Spleen (tissue), 7 donors: ENCODE data around the gene FBN2.

Experiments
- POLR2A ChIP-seq, 3 donors: fragments of 450-650 bp; IDR thresholded peaks; one replicate each; pipeline ENCODE4 v1.5.1; 2017; ENCODE audit warnings: antibody characterized with exemption in 3 of 3, mild to moderate bottlenecking in 1 of 3
- POLR2AphosphoS5 ChIP-seq, 3 donors: sonication (generic); formaldehyde crosslinking; IDR thresholded peaks; one replicate each; pipeline ENCODE4 v1.5.1; 2017; ENCODE audit warnings: antibody characterized with exemption in 3 of 3
- TF ChIP-seq, protein P1 (sequence below), 11 experiments: fragments of 200-600 bp in 7 of 11; fragments of 450-650 bp in 4 of 11; sonication (generic) in 4 of 11; IDR thresholded peaks in 8 of 11; conservative IDR thresholded peaks in 3 of 11; 1 replicate in 7 of 11; 2 replicates in 4 of 11; pipeline versions ENCODE4 v1.4.0 to v1.8.0; 2016 to 2021; ENCODE audit warnings: antibody characterized with exemption in 11 of 11, inconsistent platforms in 4 of 11, mild to moderate bottlenecking in 1 of 11
- donor health status: DM: no; HTN: no; CAD: no; lungs with moderate emphysema.
- donor health status: DM: no; HTN: no; CAD: no.
- donor health status: DM: no; HTN: no; CAD: no.

DNA sequence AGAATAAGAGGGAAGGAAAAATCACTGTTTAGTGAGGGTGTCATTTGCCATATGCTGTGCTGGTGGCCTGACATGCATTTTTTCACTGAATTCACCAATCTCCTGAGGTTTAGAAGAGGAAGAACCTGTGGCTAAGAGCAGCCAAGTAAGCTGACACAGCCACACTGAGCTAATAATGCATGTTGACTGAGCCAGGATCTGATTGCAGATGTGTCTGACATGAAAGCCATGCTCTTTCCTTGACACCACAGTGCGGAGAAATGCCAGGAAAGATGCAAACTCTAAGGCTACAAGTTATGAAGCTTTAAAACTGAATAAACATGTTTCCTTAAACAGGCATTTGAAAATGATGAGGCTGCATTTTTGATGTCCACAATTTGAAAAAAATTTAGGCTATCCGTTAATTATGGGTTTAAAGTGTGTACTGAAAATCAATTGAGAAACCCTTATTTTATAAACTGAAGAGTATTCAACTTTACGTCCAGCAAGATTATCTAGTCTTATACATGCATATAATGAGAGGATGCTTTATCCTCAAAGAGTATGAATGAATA is 208.6 kb downstream of the FBN2 start:
- TF ChIP-seq, protein P1, sequence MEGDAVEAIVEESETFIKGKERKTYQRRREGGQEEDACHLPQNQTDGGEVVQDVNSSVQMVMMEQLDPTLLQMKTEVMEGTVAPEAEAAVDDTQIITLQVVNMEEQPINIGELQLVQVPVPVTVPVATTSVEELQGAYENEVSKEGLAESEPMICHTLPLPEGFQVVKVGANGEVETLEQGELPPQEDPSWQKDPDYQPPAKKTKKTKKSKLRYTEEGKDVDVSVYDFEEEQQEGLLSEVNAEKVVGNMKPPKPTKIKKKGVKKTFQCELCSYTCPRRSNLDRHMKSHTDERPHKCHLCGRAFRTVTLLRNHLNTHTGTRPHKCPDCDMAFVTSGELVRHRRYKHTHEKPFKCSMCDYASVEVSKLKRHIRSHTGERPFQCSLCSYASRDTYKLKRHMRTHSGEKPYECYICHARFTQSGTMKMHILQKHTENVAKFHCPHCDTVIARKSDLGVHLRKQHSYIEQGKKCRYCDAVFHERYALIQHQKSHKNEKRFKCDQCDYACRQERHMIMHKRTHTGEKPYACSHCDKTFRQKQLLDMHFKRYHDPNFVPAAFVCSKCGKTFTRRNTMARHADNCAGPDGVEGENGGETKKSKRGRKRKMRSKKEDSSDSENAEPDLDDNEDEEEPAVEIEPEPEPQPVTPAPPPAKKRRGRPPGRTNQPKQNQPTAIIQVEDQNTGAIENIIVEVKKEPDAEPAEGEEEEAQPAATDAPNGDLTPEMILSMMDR (IDR thresholded peaks at IDR 0.05 in 8 of 11, conservative IDR thresholded peaks at IDR 0.05 in 3 of 11), result no peak
- TF ChIP-seq POLR2AphosphoS5 (IDR thresholded peaks at IDR 0.05), result no peak
- no peak for TF ChIP-seq POLR2A (IDR thresholded peaks at IDR 0.05)
